Erythroblast (primary cell): Measurements from ENCODE around the gene PRUNE2.

Source experiments
- DNase-seq, 2 experiments: peaks; one replicate each; lab custom pipeline; 2025; lab: John Stamatoyannopoulos, UW
- GATA1 ChIP-seq: IDR thresholded peaks from 2 replicates; pipeline ENCODE4 v1.6.1; 2011; ENCODE audit warnings: low read depth, mild to moderate bottlenecking, control low read depth, low read length, moderate library complexity
- POLR2A ChIP-seq: IDR thresholded peaks from 2 replicates; pipeline ENCODE4 v1.6.1; 2011; ENCODE audit warnings: mild to moderate bottlenecking, low read length

PRUNE2 gene

DNA sequence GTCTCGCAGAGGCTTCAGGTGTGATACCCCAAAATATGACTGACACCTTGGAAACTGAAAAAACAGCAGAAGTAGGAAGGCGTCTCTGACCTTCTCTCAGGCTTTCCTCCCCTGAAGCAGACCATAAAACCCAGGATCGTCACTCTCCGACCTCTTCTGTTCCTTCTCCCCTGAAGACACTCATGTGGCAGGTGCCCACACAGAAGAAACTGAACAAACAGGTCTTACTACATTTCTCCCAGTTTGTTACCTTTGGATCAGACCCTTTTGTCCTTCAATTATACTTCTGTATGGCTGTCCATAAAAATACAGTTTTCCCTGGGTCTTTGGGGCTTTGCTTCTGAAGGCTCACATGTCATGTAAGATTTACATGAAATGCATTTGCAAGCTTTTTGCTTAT is 10.3 kb upstream of the PRUNE2 start:
- no peak for DNase-seq
- TF ChIP-seq GATA1, result no peak
- no peak for TF ChIP-seq POLR2A

DNA sequence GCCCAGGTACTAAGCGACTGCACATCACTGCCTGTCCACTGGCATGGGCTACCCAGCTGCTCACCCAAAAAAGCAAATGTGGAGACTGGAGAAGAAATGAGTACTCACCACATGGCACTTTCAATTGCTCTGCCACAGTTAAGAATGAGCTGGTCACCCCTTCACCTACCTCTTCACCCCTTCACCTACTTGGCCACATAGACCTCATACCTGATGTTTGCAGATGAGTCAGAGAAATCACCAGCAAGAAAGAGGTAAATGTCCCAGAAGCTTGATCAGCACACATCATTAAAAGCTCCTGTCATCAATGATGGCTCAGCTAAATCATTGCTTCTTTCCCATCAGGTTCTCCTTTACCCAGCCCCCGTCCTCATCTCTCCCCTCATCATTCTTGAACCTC is 7.6 kb upstream of the PRUNE2 start:
- TF ChIP-seq POLR2A (no peak), GATA1 (no peak)
- no peak for DNase-seq

DNA sequence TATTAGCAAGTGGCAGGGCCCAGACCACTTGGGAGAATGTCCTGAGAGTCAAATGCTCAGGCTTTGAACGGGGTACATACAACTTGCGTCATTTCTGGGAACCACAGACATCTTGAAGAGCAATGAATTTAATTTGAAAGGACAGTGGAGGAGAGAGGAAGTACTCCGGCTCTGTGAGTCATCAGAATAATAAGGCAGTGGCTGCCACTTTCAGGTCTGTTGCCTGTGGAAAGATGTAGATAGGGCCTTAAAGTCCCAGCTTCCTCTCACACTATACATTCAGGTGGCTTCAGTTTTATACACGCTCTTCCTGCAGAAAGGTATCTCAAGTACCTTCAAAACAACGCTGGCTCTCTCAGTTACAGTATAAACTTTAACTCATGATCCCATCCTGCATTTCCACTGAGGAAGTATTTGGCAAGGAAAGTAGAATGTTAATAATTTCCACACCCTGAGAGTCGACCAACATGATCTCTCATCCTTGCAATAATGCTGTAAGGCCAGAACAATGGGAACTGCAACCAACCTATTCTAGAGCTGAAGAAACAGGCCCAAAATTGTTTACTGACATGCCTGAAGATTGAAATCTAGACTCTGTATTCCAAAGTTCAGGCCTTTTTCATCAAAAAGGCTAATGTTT is 6.8 kb upstream of the PRUNE2 start:
- DNase-seq, result no peak
- TF ChIP-seq GATA1 (no peak), POLR2A (no peak)

DNA sequence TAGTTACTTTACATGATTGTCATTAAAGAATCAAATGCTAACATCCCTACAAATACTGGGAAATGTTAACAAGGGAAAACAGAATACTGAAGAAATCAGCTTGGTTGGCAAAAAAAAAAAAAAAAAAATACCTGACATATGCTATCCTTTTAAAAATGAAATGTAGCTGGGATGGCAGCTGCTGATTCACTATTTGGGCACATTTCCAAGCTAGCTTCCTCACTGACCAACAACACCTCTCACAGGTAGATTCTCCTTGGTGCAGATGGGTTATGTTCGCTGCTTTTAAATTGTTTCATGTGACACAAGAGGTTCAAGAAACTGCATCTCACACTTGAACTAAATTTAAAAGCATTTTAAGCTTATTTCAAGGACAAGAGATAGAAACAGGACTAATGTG is 6.1 kb upstream of the PRUNE2 start:
- no peak for TF ChIP-seq GATA1
- no peak for TF ChIP-seq POLR2A
- DNase-seq, result no peak

DNA sequence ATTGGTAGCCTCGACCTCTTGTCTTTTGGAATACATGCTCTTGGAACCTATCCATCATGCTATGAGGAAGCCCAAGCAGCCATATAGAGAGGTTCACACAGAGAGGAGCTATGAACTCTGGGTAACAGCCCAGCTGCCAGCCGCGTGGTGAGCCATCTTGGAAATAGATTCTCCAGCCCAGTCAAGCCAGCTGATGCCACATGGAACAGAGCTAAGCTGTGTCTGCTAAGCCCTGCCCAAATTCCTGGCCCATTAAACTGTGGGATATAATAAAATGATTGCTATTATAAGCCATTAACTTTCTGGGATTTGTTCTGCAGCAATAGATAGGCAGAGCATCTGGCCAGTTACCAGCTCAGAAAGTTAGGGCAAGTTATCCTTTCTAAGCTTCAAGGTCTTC is 4.9 kb upstream of the PRUNE2 start:
- TF ChIP-seq GATA1 (no peak), POLR2A (no peak)
- no peak for DNase-seq

DNA sequence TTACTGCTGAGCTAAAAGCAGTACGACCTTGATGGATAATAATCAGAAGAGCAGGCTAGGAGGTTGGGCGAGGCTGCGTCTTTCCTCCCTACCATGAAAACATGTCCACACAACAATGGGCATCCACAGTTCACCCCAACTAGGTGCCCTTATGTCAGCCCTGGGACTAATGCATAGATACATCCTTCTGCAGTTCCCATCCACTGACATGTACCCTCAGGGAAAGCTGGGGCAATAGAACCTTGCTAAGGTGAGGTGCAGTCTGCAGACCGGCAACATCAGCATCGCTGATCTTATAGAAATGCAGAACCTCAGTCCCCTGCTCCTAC is 697 bp upstream of the PRUNE2 start:
- no peak for DNase-seq
- TF ChIP-seq POLR2A (no peak), GATA1 (no peak)

DNA sequence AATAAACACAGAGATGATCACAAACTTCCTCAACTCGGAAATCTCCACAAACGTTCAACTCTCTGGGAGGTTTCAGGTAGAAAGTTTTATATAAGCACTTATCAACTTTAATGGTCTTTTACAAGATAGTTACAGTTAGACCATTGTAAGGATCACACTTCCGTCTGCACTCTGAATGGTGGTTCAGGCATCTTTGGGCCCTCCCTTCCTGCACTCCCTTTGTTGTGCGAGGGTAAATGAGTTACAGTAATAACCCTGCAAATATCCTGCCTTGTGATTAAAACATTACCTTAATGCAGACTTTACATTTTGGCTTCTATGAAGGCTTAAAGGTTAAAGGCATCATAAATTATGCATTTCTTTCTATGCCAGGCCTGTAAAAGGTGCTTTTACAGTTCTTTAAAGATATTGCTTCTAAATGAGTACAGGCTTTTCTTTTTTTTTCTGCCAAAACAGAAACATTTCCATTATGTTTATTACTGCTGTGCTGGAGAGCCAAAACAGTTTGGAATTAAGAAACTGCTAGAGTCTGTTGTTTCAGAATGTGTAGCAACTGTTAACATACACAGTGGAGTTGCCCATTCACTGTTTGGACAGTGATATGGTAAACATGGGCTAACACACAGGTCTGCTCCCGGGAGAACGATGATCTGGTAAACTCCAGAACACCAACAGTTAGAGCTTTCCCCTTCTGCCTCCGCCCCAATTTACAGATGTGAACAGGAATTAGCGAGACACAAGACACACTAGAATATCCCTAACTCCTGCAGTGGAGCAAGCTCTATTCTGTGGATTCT is 1.1 kb downstream of the PRUNE2 start:
- no peak for DNase-seq
- TF ChIP-seq GATA1 (no peak), POLR2A (no peak)

DNA sequence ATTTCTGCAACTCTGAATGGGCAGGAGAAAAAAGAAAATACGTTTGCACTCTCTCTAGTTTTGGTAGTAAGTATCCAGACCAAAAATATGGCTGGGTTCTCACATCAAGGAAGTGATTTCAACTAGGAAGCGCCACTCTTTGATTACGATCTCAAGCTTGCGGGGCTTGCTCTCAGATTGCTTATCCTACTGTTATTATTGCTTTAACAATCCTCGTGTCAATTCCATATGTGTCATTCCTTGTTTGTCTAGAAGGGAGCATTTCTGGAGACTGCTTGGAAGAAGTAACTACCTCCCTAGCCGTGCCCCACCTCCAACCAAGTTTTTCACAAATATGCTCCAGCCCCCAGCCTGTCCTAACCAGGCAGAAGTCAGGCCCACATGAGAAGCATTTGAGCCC is 3.5 kb downstream of the PRUNE2 start:
- TF ChIP-seq POLR2A (no peak), GATA1 (no peak)
- no peak for DNase-seq

DNA sequence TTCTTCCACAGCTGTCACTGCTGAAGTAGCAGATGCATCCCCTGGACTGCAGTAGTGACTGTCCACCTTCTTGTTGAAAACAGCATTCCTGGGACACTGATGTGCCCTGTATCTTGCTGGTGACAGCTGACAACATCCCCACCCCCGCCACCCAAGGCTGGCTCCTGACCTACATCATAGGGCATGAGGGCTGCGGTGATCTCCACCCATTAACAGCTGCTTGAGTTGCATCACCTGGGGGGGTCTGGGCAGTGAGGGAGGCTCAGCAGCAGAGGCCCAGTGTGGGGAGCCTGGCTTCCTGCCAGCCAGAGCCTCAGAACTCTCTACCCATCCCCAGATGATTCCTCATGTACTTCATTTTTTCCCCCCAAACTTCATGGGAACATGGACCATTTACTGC is 4.1 kb downstream of the PRUNE2 start:
- DNase-seq, result no peak
- TF ChIP-seq POLR2A (no peak), GATA1 (no peak)

DNA sequence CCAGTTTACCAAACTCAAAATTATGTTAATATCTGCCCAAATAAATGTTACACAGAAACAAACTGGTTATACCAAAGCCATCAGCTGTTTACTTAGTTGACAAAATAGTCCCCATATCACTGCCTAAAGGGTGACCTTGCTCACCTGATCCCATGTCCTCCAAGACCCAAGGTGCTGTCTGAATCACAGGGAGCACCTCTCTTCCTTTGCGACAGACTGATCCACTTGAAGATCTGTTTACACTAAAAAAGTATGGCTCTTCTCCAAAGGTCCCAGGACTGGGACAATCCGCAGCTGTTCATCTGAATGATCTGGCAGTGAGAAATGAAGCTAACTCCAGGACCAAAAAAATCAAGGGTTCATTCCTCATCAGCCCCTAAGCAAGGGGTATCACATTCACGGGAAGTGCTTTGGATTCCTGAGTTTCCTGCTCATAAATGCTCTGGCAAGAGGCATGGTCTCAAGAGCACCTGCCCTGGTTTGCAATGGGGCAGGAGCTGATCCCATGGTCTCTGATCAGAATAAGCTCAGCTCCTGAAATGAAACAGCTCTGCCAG is 5.0 kb downstream of the PRUNE2 start:
- TF ChIP-seq POLR2A, result no peak
- TF ChIP-seq GATA1, result no peak

DNA sequence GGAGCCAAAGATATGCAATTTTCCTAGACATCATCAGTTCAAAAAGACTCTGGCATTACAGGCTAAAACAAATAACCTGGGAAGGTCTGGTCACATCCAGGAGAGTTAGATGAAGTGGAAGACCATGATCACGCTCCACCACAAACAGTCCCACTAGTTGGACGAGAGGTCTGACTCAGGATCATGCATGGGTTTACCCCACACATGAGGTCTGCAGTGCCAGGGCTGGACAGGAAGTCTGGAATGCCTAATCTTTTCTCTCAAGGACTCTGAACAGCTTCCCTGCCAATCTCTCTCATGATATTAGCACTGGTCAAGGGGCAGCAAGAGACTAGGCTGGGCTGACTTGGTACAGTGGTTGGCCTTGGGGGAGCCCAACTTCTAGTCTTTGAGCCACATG is 7.1 kb downstream of the PRUNE2 start:
- no peak for TF ChIP-seq GATA1
- TF ChIP-seq POLR2A, result no peak
- DNase-seq, result no peak

More for the DNA sequence above, 5.0 kb downstream of the PRUNE2 start:
- no peak for DNase-seq

DNA sequence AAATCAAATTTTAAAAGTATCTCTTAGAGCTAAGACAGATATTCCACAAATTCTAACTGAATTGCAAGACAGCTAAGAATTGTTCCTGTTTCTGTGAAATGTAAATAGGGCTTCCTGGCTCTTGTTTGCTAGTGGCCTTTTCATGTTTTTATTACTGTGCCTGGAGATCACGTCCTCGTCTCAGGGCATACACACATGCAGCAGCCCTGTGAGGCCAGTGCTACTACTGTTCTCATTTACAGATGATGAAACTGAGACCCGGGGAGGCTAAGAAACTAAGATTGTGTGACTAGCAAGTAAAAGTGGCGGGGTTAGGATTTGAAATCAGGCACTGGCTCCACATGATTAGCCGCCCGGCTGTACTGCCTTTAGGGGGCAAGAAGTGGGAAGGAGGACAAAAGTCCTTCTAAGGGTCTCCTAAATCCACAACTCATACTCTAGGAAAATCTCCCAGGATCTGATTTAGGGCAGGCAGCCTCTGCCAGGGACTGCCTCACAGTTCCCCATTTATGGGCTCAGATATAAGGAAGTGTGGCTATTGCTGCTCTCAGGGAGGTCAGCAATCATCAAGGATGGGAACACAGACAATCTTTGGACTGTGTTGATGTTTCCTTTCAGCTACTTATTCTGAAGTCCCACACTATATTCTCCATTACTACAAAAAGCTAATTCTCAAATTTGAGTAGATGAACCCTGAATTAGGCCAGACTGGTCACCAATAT is 7.9 kb downstream of the PRUNE2 start:
- TF ChIP-seq GATA1, result no peak
- no peak for TF ChIP-seq POLR2A
- no peak for DNase-seq

DNA sequence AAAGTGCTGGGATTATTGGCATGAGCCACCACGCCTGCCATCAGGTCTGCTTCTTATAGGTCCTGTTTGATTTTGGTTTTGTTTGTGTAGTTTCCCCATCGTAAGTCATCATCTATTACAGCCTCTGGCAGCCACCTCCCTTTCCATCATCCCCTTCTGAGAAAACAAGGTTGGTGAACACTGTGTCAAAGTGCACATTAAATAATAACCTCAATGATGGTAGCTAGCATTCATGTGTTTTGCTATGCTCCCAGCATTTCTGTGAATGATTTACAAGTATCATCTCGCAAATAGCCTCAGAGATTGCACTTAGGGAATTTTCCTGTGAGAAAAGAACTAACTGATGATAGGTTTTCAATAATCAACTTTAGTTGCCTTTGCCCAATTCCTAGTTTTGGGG is 9.9 kb downstream of the PRUNE2 start:
- TF ChIP-seq POLR2A (no peak), GATA1 (no peak)
- no peak for DNase-seq

DNA sequence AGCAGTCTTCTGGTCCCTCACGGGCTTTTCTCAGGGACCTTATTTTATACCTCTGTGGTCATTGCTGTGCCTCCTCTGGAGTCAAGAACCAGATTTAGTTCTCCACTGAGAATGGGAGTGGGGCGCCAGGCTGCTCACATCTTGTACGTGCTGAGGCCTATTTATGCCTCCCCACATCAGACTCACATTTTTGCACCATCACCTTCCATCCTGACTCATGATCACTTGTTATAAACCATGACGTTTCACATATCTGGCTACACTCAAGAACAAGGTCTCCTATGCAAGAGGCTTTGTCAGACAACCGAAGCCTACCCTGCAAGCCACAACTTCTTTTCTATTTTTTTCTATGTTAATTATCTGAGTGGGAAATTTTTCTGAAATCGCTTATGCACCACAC is 10.7 kb downstream of the PRUNE2 start:
- TF ChIP-seq POLR2A, result no peak
- no peak for TF ChIP-seq GATA1

More for the DNA sequence above, 10.7 kb downstream of the PRUNE2 start:
- no peak for DNase-seq
